ENCODE measurements around the gene C2orf68.
"Not testable (repeated sequence)": the region's sequence is repeated elsewhere in the genome, so short reads cannot be mapped to it uniquely, and the experiment has no call there.

C2orf68 gene

GRCh38 chr2:85579266-85579935, 32.5 kb downstream of the C2orf68 start:
- no peak for DNase-seq (ENCODE audit: low read depth)

GRCh38 chr2:85578243-85579180, 33.4 kb downstream of the C2orf68 start:
- no peak for DNase-seq (ENCODE audit: low read depth)

GRCh38 chr2:85577386-85578242, 34.3 kb downstream of the C2orf68 start, which contains the start of gene VAMP8:
VAMP8 (plus strand) TSS chr2:85577586; CDS start chr2:85577647, 61 bp downstream.
- DNase-seq (ENCODE audit: low read depth): peak; percentile 41

- no peak for DNase-seq (ENCODE audit: low read depth)
These were observed 34.8 kb downstream of the C2orf68 start for GRCh38 chr2:85577063-85577385.

- DNase-seq (ENCODE audit: low read depth): no peak
These were observed 36.1 kb downstream of the C2orf68 start for GRCh38 chr2:85575739-85576138.

GRCh38 chr2:85566265-85566664, 45.6 kb downstream of the C2orf68 start:
- DNase-seq (ENCODE audit: low read depth): no peak

GRCh38 chr2:85564144-85564563, 47.7 kb downstream of the C2orf68 start:
- no peak for DNase-seq (ENCODE audit: low read depth)

- peak; percentile 95 for DNase-seq (ENCODE audit: low read depth)
These were observed 50.3 kb downstream of the C2orf68 start, which contains the start of gene GGCX for GRCh38 chr2:85561280-85562212. GGCX (minus strand) TSS chr2:85561493; CDS start chr2:85561428, 65 bp downstream.

GRCh38 chr2:85560812-85561279, 51.0 kb downstream of the C2orf68 start:
- no peak for DNase-seq (ENCODE audit: low read depth)

GRCh38 chr2:85560403-85560726, 51.5 kb downstream of the C2orf68 start:
- not testable (repeated sequence) for DNase-seq (ENCODE audit: low read depth)

- no peak for DNase-seq (ENCODE audit: low read depth)
These were observed 53.7 kb downstream of the C2orf68 start for GRCh38 chr2:85558160-85558559.

GRCh38 chr2:85557130-85557529, 54.7 kb downstream of the C2orf68 start:
- no peak for DNase-seq (ENCODE audit: low read depth)

Measured in stimulated activated CD8-positive, alpha-beta memory T cell treated with anti-CD3 and anti-CD28 coated beads, Interleukin-12 subunit alpha, Interleukin-12 subunit beta, amount 100 ng/mL, for 4 hours (primary cell).